ENCODE results near the gene LPAR1. TPM values are rescaled to one million over a fixed set of nuclear protein-coding genes. Genes with fewer than 3 reads are reported as not detected.

Gene LPAR1
- total RNA-seq, 1 donor from 2014 or later: 5.6 TPM

- DNase-seq (ENCODE audit: low spot score): no peak
- peaks cover 3% of the 10 kb centered on the region for H3K36me3 Mint-ChIP-seq (ENCODE audit: low read depth, unreplicated experiment)
- no peaks in the 10 kb centered on the region for H3K27me3 Mint-ChIP-seq (ENCODE audit: unreplicated experiment)
- no peaks in the 10 kb centered on the region for H3K4me1 Mint-ChIP-seq (ENCODE audit: unreplicated experiment)
- no peak for TF ChIP-seq CTCF (IDR thresholded peaks at IDR 0.05; ENCODE audit: unreplicated experiment)
- H3K4me3 Mint-ChIP-seq (ENCODE audit: unreplicated experiment): no peak overlapping the region
- H3K9me3 Mint-ChIP-seq (ENCODE audit: unreplicated experiment): peaks cover 3% of the 10 kb centered on the region
- no peak overlapping the region for H3K27ac Mint-ChIP-seq (ENCODE audit: unreplicated experiment)
These were observed 129.4 kb downstream of the LPAR1 start for GRCh38 chr9:110908894-110909293.

GRCh38 chr9:110900917-110901316, 137.4 kb downstream of the LPAR1 start:
- no peak for TF ChIP-seq CTCF (IDR thresholded peaks at IDR 0.05; ENCODE audit: unreplicated experiment)
- DNase-seq (ENCODE audit: low spot score): no peak
- peaks cover 10% of the 10 kb centered on the region for H3K36me3 Mint-ChIP-seq (ENCODE audit: low read depth, unreplicated experiment)
- H3K4me1 Mint-ChIP-seq (ENCODE audit: unreplicated experiment): no peaks in the 10 kb centered on the region
- no peak overlapping the region for H3K27ac Mint-ChIP-seq (ENCODE audit: unreplicated experiment)
- H3K27me3 Mint-ChIP-seq (ENCODE audit: unreplicated experiment): no peaks in the 10 kb centered on the region
- H3K9me3 Mint-ChIP-seq (ENCODE audit: unreplicated experiment): no peaks in the 10 kb centered on the region
- H3K4me3 Mint-ChIP-seq (ENCODE audit: unreplicated experiment): no peak overlapping the region

- DNase-seq (ENCODE audit: low spot score): no peak
- TF ChIP-seq CTCF (IDR thresholded peaks at IDR 0.05; ENCODE audit: unreplicated experiment): no peak
- Mint-ChIP-seq H3K36me3 (ENCODE audit: low read depth, unreplicated experiment) (peaks cover 10% of the 10 kb centered on the region), H3K27me3 (ENCODE audit: unreplicated experiment) (no peaks in the 10 kb centered on the region), H3K4me3 (ENCODE audit: unreplicated experiment) (no peak overlapping the region), H3K4me1 (ENCODE audit: unreplicated experiment) (no peaks in the 10 kb centered on the region), H3K9me3 (ENCODE audit: unreplicated experiment) (no peaks in the 10 kb centered on the region), H3K27ac (ENCODE audit: unreplicated experiment) (no peak overlapping the region)
These were observed 137.8 kb downstream of the LPAR1 start for GRCh38 chr9:110900456-110900855.

- Mint-ChIP-seq H3K4me1 (ENCODE audit: unreplicated experiment) (no peaks in the 10 kb centered on the region), H3K9me3 (ENCODE audit: unreplicated experiment) (no peaks in the 10 kb centered on the region), H3K27ac (ENCODE audit: unreplicated experiment) (no peak overlapping the region), H3K27me3 (ENCODE audit: unreplicated experiment) (no peaks in the 10 kb centered on the region), H3K36me3 (ENCODE audit: low read depth, unreplicated experiment) (peaks cover 10% of the 10 kb centered on the region), H3K4me3 (ENCODE audit: unreplicated experiment) (no peak overlapping the region)
- no peak for TF ChIP-seq CTCF (IDR thresholded peaks at IDR 0.05; ENCODE audit: unreplicated experiment)
- DNase-seq (ENCODE audit: low spot score): no peak
These were observed 139.4 kb downstream of the LPAR1 start for GRCh38 chr9:110898866-110899265.

- no peak overlapping the region for H3K27ac Mint-ChIP-seq (ENCODE audit: unreplicated experiment)
- no peaks in the 10 kb centered on the region for H3K4me1 Mint-ChIP-seq (ENCODE audit: unreplicated experiment)
- no peaks in the 10 kb centered on the region for H3K9me3 Mint-ChIP-seq (ENCODE audit: unreplicated experiment)
- no peak for DNase-seq (ENCODE audit: low spot score)
- no peak for TF ChIP-seq CTCF (IDR thresholded peaks at IDR 0.05; ENCODE audit: unreplicated experiment)
- H3K4me3 Mint-ChIP-seq (ENCODE audit: unreplicated experiment): no peak overlapping the region
- no peaks in the 10 kb centered on the region for H3K27me3 Mint-ChIP-seq (ENCODE audit: unreplicated experiment)
- H3K36me3 Mint-ChIP-seq (ENCODE audit: low read depth, unreplicated experiment): peaks cover 10% of the 10 kb centered on the region
These were observed 139.9 kb downstream of the LPAR1 start for GRCh38 chr9:110898358-110898757.
